Thyroid gland (tissue), 4 donors: ENCODE measurements around the gene DNM3.

Experiments used
- CTCF ChIP-seq, 6 experiments: fragments of 200-600 bp in 3 of 6; fragments of 450-650 bp in 3 of 6; sonication (generic) in 3 of 6; IDR thresholded peaks; one replicate each; pipeline ENCODE4 v1.5.1; 2016 to 2019; ENCODE audit warnings: antibody characterized with exemption in 6 of 6, mild to moderate bottlenecking in 2 of 6, inconsistent platforms in 1 of 6, moderate library complexity in 1 of 6
- POLR2A ChIP-seq, 2 donors: fragments of 450-650 bp; IDR thresholded peaks; one replicate each; pipeline ENCODE4 v1.6.1; 2017; ENCODE audit warnings: antibody characterized with exemption in 2 of 2, mild to moderate bottlenecking in 2 of 2, moderate library complexity in 1 of 2

- no peak for TF ChIP-seq POLR2A (IDR thresholded peaks at IDR 0.05)
- no peak for TF ChIP-seq CTCF (IDR thresholded peaks at IDR 0.05)
These were observed 48.8 kb downstream of the DNM3 start for GRCh38 chr1:171890131-171890530.
